ENCODE measurements around the gene ELAVL1. TPM values are rescaled to one million over a fixed set of nuclear protein-coding genes. Genes with fewer than 3 reads are reported as not detected.

ELAVL1 gene
- total and polyA plus RNA-seq, 2 of the 13 experiments (the other 11 are each of a cell fraction or from before 2014, with no cell fraction given): 27.9 to 38.4 TPM

- TF ChIP-seq HBP1 (CRISPR knock-in tag; IDR thresholded peaks at IDR 0.05; ENCODE audit: low read depth) (peak; percentile 66; the same call in 1 of the 2 replicates), ZFP37 (CRISPR knock-in tag; IDR thresholded peaks at IDR 0.05; ENCODE audit: borderline replicate concordance) (no peak), ZNF24 (IDR thresholded peaks at IDR 0.05) (no peak), DNMT3B (CRISPR knock-in tag; conservative IDR thresholded peaks at IDR 0.05) (no peak), ZNF317 (CRISPR knock-in tag; IDR thresholded peaks at IDR 0.05) (no peak), TFAP4 (IDR thresholded peaks at IDR 0.05; ENCODE audit: borderline replicate concordance, low read depth) (no peak; the same call in 1 of the 2 replicates), NR3C1 (CRISPR knock-in tag; IDR thresholded peaks at IDR 0.05) (no peak), CEBPZ (IDR thresholded peaks at IDR 0.05; ENCODE audit: low read length) (no peak), NFAT5 (CRISPR knock-in tag; IDR thresholded peaks at IDR 0.05) (no peak; the same call in 1 of the 2 replicates), ZNF615 (CRISPR knock-in tag; IDR thresholded peaks at IDR 0.05; ENCODE audit: borderline replicate concordance) (no peak), PHB2 (IDR thresholded peaks at IDR 0.05; ENCODE audit: partially characterized antibody) (no peak), ZBTB39 (CRISPR knock-in tag; IDR thresholded peaks at IDR 0.05) (no peak), FOXO1 (CRISPR knock-in tag; IDR thresholded peaks at IDR 0.05) (no peak; the same call in 1 of the 2 replicates), NBN (conservative IDR thresholded peaks at IDR 0.05) (no peak), ZNF367 (CRISPR knock-in tag; IDR thresholded peaks at IDR 0.05; ENCODE audit: borderline replicate concordance) (no peak), ZNF451 (CRISPR knock-in tag; IDR thresholded peaks at IDR 0.05) (no peak)
These were observed 85.6 kb downstream of the ELAVL1 start, which contains the start of gene SNAPC2 (continued) for GRCh38 chr19:7919610-7920518.
